Uterus (tissue), 4 donors: ENCODE results near the gene CEBPB. TPM values are rescaled to one million over a fixed set of nuclear protein-coding genes. Genes with fewer than 3 reads are reported as not detected.
A peak's percentile ranks its signal among the peaks of the same experiment; 100 is the strongest.

Experiments
- DNase-seq, 2 donors: peaks; one replicate each; pipeline ENCODE4 v3.0.0-alpha.2; 2019 to 2020
- H3K27ac ChIP-seq, 2 donors: fragments of 200-600 bp; sonication (generic); 1 replicate in 1 of 2; 2 replicates in 1 of 2; pipeline ENCODE4 v1.5.1; 2016 to 2018
- H3K27me3 ChIP-seq, 2 donors: fragments of 200-600 bp; sonication (generic); one replicate each; pipeline ENCODE4 v1.5.1; 2018 to 2019; ENCODE audit warnings: control low read depth in 1 of 2
- H3K36me3 ChIP-seq, 2 donors: fragments of 200-600 bp; sonication (generic); one replicate each; pipeline ENCODE4 v1.5.1; 2019; ENCODE audit warnings: control low read depth in 1 of 2
- H3K4me1 ChIP-seq, 2 donors: fragments of 200-600 bp; sonication (generic); one replicate each; pipeline ENCODE4 v1.5.1; 2018 to 2019; ENCODE audit warnings: control low read depth in 1 of 2
- H3K4me3 ChIP-seq, 2 donors: fragments of 200-600 bp; sonication (generic); 1 replicate in 1 of 2; 2 replicates in 1 of 2; pipeline ENCODE4 v1.5.1; 2018 to 2019; ENCODE audit warnings: mild to moderate bottlenecking in 1 of 2
- H3K9me3 ChIP-seq, 2 donors: fragments of 200-600 bp; sonication (generic); one replicate each; pipeline ENCODE4 v1.5.1; 2019; ENCODE audit warnings: control low read depth in 1 of 2
- POLR2A ChIP-seq, 2 donors: fragments of 450-650 bp; IDR thresholded peaks; one replicate each; pipeline ENCODE4 v1.6.1; 2016; ENCODE audit warnings: antibody characterized with exemption in 2 of 2, mild to moderate bottlenecking in 1 of 2, moderate library complexity in 1 of 2
- intact Hi-C: fragments of 100-400 bp; cut with DNase I; formaldehyde crosslinking; loops from one replicate; pipeline ENCODE4 v1.15.1; 2023; ENCODE audit warnings: low total_unique reads
- total RNA-seq, 4 donors: library from RNA; depleted of rRNA in 3 of 4; stranded (reverse); fragments of >200 nt in 3 of 4; gene quantifications; one replicate each; pipeline versions ENCODE4 v1.1.0 to v1.2.4, GENCODE V29; 2014 to 2023
- TF ChIP-seq, protein P1 (sequence below), 4 experiments: fragments of 200-600 bp in 2 of 4; fragments of 450-650 bp in 2 of 4; sonication (generic) in 2 of 4; IDR thresholded peaks; one replicate each; pipeline ENCODE4 v1.5.1; 2016 to 2019; ENCODE audit warnings: antibody characterized with exemption in 4 of 4, mild to moderate bottlenecking in 2 of 4, moderate library complexity in 1 of 4
- donor health status: DM: yes; HTN: yes; CAD: no.

CEBPB gene
- total RNA-seq, 4 donors from 2014 or later = 15.6 to 100 (median 59.9) TPM

DNA sequence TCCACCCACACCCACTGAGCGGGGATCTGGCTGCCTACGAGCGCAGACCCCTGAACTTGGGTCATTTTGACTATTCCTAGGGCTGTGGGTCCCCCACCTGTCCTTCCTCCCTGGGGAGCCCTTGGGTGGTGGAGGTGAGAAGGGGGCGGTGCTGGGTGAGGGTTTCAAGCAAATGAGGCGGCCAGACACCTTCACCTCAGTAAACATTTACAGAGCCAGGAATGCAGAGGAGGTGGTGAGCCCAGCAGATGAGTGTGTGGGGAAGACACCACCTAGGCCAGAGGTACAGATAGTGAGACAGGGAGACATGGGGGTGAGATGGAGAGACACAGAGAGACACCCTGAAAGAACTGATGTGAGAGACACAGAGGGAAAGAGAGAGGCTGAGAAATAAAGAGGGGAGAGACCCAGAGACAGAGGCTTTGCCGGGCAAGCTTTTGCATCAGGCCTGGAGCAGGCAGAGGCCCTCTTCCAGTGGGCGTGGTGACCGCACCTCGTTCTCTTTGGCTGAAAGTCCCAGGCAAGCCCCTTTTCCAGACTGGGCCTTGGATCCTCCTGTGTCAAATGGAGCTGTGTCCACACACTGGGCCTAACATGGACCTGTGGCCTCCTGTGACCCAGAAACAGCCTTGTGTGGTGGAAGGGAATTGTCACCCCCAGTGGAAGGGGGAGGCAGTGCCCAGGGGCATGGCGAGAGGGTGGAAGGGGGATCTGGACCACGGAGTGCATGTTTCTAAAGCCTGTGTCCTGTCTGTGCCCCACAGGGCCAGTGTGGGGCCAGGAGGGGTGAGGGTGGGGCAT lies 29.7 kb downstream of the CEBPB start:
- H3K27ac ChIP-seq = no peak overlapping the region
- intact Hi-C loops = no loop called here

DNA sequence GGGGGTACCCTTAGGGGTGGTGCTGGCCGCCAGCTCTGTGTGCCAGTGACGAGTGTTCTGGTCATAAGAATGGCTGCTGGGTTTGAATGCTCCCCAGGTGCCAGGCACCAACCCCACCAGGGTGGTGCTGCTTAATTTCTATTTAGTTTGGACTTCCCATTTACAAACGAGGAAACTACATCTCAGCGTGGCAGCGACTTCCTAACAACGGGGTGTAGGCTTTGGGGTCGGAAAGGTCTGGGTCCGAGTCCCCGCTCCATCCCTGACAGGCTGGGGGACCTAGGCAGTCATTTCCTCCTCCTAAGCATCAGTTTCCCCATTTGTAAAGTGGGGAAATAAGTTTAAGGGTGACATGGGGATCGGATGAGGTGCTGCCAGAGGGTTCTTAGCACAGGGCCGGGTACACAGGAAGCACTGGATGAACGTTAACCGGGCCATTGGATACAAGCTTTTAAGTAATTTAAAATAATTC lies 30.3 kb downstream of the CEBPB start:
- DNase-seq = no peak
- Histone ChIP-seq H3K9me3 (no peaks in the 10 kb centered on the region), H3K36me3 (no peaks in the 10 kb centered on the region), H3K4me3 (no peak overlapping the region), H3K4me1 (peaks cover 3 to 6% of the 10 kb centered on the region in 2 donors), H3K27me3 (no peaks in the 10 kb centered on the region), H3K27ac (no peak overlapping the region)
- intact Hi-C loops = no loop called here
- TF ChIP-seq POLR2A (IDR thresholded peaks at IDR 0.05) = no peak
- TF ChIP-seq, protein P1, sequence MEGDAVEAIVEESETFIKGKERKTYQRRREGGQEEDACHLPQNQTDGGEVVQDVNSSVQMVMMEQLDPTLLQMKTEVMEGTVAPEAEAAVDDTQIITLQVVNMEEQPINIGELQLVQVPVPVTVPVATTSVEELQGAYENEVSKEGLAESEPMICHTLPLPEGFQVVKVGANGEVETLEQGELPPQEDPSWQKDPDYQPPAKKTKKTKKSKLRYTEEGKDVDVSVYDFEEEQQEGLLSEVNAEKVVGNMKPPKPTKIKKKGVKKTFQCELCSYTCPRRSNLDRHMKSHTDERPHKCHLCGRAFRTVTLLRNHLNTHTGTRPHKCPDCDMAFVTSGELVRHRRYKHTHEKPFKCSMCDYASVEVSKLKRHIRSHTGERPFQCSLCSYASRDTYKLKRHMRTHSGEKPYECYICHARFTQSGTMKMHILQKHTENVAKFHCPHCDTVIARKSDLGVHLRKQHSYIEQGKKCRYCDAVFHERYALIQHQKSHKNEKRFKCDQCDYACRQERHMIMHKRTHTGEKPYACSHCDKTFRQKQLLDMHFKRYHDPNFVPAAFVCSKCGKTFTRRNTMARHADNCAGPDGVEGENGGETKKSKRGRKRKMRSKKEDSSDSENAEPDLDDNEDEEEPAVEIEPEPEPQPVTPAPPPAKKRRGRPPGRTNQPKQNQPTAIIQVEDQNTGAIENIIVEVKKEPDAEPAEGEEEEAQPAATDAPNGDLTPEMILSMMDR (IDR thresholded peaks at IDR 0.05) = no peak

More for the DNA sequence above, 29.7 kb downstream of the CEBPB start:
- no peak for TF ChIP-seq POLR2A (IDR thresholded peaks at IDR 0.05)
- TF ChIP-seq, protein P1 (IDR thresholded peaks at IDR 0.05) = no peak
- Histone ChIP-seq H3K9me3 (no peaks in the 10 kb centered on the region), H3K4me3 (no peak overlapping the region), H3K36me3 (no peaks in the 10 kb centered on the region), H3K4me1 (no peaks in the 10 kb centered on the region), H3K27me3 (no peaks in the 10 kb centered on the region)
- DNase-seq = no peak

DNA sequence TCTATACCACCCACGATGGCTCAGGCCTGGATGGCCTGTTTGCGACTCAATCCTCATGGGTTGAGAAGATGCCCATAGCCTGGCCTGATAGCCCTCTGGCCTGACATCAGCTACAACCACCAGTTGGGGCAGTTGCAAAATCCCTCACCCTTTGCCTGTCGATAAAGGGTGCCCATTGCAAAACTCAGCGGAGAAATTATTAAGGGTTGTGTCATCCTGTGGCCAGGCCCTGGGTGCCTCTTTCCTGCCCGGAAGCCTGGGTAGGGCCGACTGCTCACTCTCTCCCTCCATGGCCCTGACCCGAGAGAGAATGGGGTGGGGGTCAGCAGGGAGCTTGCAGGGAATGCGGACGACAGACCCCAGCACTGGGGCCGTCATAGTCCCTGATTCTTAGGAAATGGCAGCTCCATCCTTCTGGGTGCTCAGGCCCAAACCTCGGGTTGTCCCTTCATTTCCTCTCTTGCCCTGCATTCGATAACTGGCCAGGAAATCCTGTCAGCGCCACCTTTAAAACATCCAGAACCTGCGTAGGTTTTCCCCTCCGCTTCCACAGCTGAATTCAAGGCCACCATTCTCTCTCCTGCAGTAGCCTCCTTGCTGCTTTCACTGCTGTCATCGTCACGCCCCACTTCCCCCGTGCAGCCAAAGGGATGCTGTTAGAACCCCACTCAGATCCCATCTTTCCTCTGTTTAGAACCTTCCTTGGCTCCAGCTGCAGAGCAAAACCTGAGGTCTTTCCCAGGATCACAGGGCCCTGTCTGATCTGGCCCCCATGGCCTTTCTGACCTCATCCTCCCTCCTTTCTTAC lies 31.1 kb downstream of the CEBPB start:
- TF ChIP-seq POLR2A (IDR thresholded peaks at IDR 0.05) = no peak
- TF ChIP-seq, protein P1 (IDR thresholded peaks at IDR 0.05) = no peak
- Histone ChIP-seq H3K4me3 (no peak overlapping the region), H3K27ac (peak overlapping the region; percentile 91 to 93), H3K4me1 (peaks cover 9 to 10% of the 10 kb centered on the region in 2 donors), H3K36me3 (no peaks in the 10 kb centered on the region), H3K9me3 (no peaks in the 10 kb centered on the region), H3K27me3 (no peaks in the 10 kb centered on the region)
- DNase-seq = no peak
- intact Hi-C loops = no loop called here

DNA sequence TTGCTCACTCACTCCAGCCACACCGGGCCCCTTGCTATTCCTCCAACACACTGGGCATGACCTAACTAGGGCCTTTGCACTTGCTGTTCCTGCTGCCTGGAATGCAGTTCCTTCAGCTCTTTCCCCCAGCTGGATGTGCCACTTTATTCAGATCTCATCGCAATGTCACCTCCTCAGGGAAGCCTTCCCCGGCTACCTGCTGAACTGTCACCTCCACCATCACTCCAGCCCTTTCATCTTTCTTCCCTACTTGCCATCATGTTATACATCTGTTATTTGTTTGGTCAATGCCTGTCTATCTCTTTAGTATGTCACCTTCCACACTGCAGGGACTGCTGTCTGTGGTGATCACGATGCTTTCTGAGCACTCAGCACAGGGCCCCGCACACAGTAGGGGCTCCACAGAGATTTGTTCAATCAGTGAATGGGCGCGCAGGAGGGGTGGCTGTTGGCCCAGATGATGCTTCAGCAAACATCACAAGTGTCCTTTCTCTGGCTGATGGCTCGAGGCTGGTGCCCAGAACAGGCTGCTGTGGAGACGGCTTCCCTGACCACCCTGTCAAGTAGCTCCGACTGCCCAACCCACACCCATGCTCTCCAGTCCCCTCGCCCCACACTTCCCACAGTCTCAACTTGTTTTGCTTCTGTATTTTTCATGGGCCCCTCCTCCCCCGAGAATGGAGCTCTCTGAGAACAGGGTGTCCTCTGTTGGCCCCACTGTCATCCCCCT lies 31.8 kb downstream of the CEBPB start:
- no peak for DNase-seq
- intact Hi-C loops = no loop called here
- H3K27ac ChIP-seq = peak overlapping the region; percentile 91 to 93

More for the DNA sequence above, 31.8 kb downstream of the CEBPB start:
- Histone ChIP-seq H3K9me3 (no peaks in the 10 kb centered on the region), H3K27me3 (no peaks in the 10 kb centered on the region), H3K4me1 (peaks cover 12 to 14% of the 10 kb centered on the region in 2 donors), H3K4me3 (no peak overlapping the region), H3K36me3 (no peaks in the 10 kb centered on the region)
- TF ChIP-seq POLR2A (IDR thresholded peaks at IDR 0.05) = no peak
- TF ChIP-seq, protein P1 (IDR thresholded peaks at IDR 0.05) = no peak
